ENCODE measurements around the gene LEF1. TPM values are rescaled to one million over a fixed set of nuclear protein-coding genes. Genes with fewer than 3 reads are reported as not detected.

Gene LEF1
- total and polyA plus RNA-seq, 9 of the 15 experiments (the other 6 are each of a cell fraction or from before 2014, with no cell fraction given) = 15.1 to 81.1 (median 29.7) TPM

DNA sequence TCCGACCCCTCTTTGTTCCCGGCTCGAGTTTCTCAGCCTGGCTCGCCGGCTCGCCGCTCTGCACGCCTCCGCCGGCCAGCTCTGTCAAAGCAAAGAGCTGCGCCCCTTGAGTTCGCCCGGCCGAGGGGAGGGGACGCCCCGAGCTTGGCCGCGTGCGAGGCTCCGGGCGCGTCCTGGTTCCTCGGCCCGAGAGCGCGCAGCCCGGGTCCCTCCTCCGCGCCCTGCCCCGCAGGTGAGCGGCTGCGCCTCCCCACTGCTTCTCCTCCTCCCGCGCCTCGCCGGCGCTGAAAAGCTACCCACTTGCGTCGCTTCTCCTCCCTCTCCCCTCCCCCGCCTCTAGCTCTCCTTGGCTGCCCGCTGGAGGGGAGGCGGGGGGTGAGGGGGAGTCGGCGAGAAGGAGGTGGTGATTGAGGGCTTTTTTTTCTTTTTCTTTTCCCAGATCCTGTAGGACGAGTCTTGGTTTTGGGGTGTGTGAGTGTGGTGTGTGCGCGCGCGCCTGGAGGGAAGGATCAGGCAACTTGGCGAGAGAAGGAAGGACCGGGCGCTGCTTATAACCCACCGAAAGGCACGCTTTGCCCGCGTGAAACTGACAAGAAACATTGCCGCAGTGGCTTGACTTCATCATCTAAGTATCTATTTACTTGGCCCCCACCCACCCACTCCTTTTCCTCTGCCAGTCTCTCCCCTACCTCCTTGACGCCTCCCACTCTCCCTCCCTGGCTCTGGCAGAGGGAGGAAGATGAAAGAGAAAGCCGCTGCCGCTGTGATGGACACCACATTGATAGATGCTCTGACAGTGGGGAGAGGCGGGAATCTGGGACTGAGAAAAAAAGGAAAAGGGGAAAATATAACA, at the start of gene LEF1 (continued):
- TF ChIP-seq, protein P1, sequence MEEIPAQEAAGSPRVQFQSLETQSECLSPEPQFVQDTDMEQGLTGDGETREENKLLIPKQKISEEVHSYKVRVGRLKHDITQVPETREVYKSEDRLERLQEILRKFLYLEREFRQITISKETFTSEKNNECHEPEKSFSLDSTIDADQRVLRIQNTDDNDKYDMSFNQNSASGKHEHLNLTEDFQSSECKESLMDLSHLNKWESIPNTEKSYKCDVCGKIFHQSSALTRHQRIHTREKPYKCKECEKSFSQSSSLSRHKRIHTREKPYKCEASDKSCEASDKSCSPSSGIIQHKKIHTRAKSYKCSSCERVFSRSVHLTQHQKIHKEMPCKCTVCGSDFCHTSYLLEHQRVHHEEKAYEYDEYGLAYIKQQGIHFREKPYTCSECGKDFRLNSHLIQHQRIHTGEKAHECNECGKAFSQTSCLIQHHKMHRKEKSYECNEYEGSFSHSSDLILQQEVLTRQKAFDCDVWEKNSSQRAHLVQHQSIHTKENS (CRISPR knock-in tag; IDR thresholded peaks at IDR 0.05) = no peak
- TF ChIP-seq SUPT5H (IDR thresholded peaks at IDR 0.05) (0 out of 2 replicates have a peak, but pooled peaks have one; percentile 49), CBFA2T3 (IDR thresholded peaks at IDR 0.05) (0 out of 2 replicates have a peak, but pooled peaks have one; percentile 4), CREB1 (IDR thresholded peaks at IDR 0.05) (0 out of 2 replicates have a peak, but pooled peaks have one; percentile 6), CREB1 (CRISPR knock-in tag; IDR thresholded peaks at IDR 0.05) (0 out of 2 replicates have a peak, but pooled peaks have one; percentile 36), EGR1 (conservative IDR thresholded peaks at IDR 0.05) (peak; percentile 39; the same call in 1 of the 2 replicates), NFATC3 (IDR thresholded peaks at IDR 0.05) (no peak), MBD2 (IDR thresholded peaks at IDR 0.05; ENCODE audit: borderline replicate concordance, low read depth) (0 out of 2 replicates have a peak, but pooled peaks have one; percentile 14), TOE1 (IDR thresholded peaks at IDR 0.05; ENCODE audit: borderline replicate concordance) (no peak), TOE1 (CRISPR knock-in tag; IDR thresholded peaks at IDR 0.05; ENCODE audit: borderline replicate concordance, low read depth) (no peak), SAP30 (IDR thresholded peaks at IDR 0.05; ENCODE audit: borderline replicate concordance, insufficient read depth, low read depth, low read length, poor library complexity, severe bottlenecking) (no peak)
- TF ChIP-seq, protein P2, sequence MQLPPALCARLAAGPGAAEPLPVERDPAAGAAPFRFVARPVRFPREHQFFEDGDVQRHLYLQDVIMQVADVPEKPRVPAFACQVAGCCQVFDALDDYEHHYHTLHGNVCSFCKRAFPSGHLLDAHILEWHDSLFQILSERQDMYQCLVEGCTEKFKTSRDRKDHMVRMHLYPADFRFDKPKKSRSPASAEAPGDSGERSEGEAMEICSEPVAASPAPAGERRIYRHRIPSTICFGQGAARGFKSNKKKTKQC (CRISPR knock-in tag; IDR thresholded peaks at IDR 0.05) = 0 out of 2 replicates have a peak, but pooled peaks have one; percentile 20
- TF ChIP-seq, protein P3, sequence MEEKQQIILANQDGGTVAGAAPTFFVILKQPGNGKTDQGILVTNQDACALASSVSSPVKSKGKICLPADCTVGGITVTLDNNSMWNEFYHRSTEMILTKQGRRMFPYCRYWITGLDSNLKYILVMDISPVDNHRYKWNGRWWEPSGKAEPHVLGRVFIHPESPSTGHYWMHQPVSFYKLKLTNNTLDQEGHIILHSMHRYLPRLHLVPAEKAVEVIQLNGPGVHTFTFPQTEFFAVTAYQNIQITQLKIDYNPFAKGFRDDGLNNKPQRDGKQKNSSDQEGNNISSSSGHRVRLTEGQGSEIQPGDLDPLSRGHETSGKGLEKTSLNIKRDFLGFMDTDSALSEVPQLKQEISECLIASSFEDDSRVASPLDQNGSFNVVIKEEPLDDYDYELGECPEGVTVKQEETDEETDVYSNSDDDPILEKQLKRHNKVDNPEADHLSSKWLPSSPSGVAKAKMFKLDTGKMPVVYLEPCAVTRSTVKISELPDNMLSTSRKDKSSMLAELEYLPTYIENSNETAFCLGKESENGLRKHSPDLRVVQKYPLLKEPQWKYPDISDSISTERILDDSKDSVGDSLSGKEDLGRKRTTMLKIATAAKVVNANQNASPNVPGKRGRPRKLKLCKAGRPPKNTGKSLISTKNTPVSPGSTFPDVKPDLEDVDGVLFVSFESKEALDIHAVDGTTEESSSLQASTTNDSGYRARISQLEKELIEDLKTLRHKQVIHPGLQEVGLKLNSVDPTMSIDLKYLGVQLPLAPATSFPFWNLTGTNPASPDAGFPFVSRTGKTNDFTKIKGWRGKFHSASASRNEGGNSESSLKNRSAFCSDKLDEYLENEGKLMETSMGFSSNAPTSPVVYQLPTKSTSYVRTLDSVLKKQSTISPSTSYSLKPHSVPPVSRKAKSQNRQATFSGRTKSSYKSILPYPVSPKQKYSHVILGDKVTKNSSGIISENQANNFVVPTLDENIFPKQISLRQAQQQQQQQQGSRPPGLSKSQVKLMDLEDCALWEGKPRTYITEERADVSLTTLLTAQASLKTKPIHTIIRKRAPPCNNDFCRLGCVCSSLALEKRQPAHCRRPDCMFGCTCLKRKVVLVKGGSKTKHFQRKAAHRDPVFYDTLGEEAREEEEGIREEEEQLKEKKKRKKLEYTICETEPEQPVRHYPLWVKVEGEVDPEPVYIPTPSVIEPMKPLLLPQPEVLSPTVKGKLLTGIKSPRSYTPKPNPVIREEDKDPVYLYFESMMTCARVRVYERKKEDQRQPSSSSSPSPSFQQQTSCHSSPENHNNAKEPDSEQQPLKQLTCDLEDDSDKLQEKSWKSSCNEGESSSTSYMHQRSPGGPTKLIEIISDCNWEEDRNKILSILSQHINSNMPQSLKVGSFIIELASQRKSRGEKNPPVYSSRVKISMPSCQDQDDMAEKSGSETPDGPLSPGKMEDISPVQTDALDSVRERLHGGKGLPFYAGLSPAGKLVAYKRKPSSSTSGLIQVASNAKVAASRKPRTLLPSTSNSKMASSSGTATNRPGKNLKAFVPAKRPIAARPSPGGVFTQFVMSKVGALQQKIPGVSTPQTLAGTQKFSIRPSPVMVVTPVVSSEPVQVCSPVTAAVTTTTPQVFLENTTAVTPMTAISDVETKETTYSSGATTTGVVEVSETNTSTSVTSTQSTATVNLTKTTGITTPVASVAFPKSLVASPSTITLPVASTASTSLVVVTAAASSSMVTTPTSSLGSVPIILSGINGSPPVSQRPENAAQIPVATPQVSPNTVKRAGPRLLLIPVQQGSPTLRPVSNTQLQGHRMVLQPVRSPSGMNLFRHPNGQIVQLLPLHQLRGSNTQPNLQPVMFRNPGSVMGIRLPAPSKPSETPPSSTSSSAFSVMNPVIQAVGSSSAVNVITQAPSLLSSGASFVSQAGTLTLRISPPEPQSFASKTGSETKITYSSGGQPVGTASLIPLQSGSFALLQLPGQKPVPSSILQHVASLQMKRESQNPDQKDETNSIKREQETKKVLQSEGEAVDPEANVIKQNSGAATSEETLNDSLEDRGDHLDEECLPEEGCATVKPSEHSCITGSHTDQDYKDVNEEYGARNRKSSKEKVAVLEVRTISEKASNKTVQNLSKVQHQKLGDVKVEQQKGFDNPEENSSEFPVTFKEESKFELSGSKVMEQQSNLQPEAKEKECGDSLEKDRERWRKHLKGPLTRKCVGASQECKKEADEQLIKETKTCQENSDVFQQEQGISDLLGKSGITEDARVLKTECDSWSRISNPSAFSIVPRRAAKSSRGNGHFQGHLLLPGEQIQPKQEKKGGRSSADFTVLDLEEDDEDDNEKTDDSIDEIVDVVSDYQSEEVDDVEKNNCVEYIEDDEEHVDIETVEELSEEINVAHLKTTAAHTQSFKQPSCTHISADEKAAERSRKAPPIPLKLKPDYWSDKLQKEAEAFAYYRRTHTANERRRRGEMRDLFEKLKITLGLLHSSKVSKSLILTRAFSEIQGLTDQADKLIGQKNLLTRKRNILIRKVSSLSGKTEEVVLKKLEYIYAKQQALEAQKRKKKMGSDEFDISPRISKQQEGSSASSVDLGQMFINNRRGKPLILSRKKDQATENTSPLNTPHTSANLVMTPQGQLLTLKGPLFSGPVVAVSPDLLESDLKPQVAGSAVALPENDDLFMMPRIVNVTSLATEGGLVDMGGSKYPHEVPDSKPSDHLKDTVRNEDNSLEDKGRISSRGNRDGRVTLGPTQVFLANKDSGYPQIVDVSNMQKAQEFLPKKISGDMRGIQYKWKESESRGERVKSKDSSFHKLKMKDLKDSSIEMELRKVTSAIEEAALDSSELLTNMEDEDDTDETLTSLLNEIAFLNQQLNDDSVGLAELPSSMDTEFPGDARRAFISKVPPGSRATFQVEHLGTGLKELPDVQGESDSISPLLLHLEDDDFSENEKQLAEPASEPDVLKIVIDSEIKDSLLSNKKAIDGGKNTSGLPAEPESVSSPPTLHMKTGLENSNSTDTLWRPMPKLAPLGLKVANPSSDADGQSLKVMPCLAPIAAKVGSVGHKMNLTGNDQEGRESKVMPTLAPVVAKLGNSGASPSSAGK (IDR thresholded peaks at IDR 0.05) = peak; percentile 58

Data from K562 (cell line).